RWPE1 (cell line): ENCODE results near the gene MYO5C.
"Not testable (repeated sequence)": the region's sequence is repeated elsewhere in the genome, so short reads cannot be mapped to it uniquely, and the experiment has no call there.

Source experiments
- CTCF ChIA-PET: fragments of 350-600 bp; sonication (Branson Sonifier 250); formaldehyde crosslinking; extraction: SDS; loops from one replicate; lab custom pipeline; 2021; lab: Yijun Ruan, JAX
- POLR2A ChIA-PET: fragments of 400-600 bp; formaldehyde crosslinking; extraction: SDS; loops from one replicate; lab custom pipeline; 2020; ENCODE audit warnings: antibody characterized with exemption; ENCODE audit not compliant: low non-redundant PET; lab: Yijun Ruan, JAX
- DNase-seq: peaks from one replicate; pipeline ENCODE4 v3.0.0; 2012; ENCODE audit warnings: low spot score
- H3K27ac ChIP-seq: fragments of 450-650 bp; 2 replicates; pipeline ENCODE4 v1.5.1; 2017
- CTCF ChIP-seq: fragments of 450-650 bp; conservative IDR thresholded peaks from 2 replicates; pipeline ENCODE4 v1.5.1; 2017; ENCODE audit warnings: low read depth, mild to moderate bottlenecking

MYO5C gene

GRCh38 chr15:52288986-52289385 is 6.6 kb downstream of the MYO5C start:
- peak overlapping the region; percentile 53 for H3K27ac ChIP-seq
- TF ChIP-seq CTCF = no peak
- POLR2A ChIA-PET = no interaction called here
- CTCF ChIA-PET = interaction anchor here (1.4 kb wide), 1 partner anchor 33 kb away, joined by 5 read pairs; no protein-coding TSS in a partner anchor
- DNase-seq = no peak

GRCh38 chr15:52288051-52288942 is 7.3 kb downstream of the MYO5C start:
- peak; percentile 90 for DNase-seq
- ChIA-PET POLR2A (interaction anchor here (0.6 kb wide), 1 partner anchor 294 kb away, joined by 4 read pairs; no protein-coding TSS in a partner anchor), CTCF (interaction anchor here (1.4 kb wide), 1 partner anchor 32 kb away, joined by 5 read pairs; no protein-coding TSS in a partner anchor)
- H3K27ac ChIP-seq = no peak overlapping the region
- no peak for TF ChIP-seq CTCF

- TF ChIP-seq CTCF = no peak
- CTCF ChIA-PET = no interaction called here
- no peak overlapping the region for H3K27ac ChIP-seq
- POLR2A ChIA-PET = no interaction called here
- DNase-seq = peak; percentile 10
Measured at GRCh38 chr15:52287114-52287513, 8.5 kb downstream of the MYO5C start.

GRCh38 chr15:52285941-52286340 is 9.7 kb downstream of the MYO5C start:
- DNase-seq, H3K27ac ChIP-seq, POLR2A ChIA-PET, CTCF ChIA-PET: not testable (repeated sequence)

GRCh38 chr15:52284164-52284563 is 11.4 kb downstream of the MYO5C start:
- H3K27ac ChIP-seq = no peak overlapping the region
- DNase-seq = peak; percentile 38
- ChIA-PET CTCF (interaction anchor here (0.7 kb wide), 1 partner anchor 796 kb away, joined by 3 read pairs; no protein-coding TSS in a partner anchor), POLR2A (no interaction called here)
- no peak for TF ChIP-seq CTCF

- POLR2A ChIA-PET = no interaction called here
- no peak overlapping the region for H3K27ac ChIP-seq
- CTCF ChIA-PET = no interaction called here
- DNase-seq = no peak
- no peak for TF ChIP-seq CTCF
Measured at GRCh38 chr15:52283281-52283680, 12.3 kb downstream of the MYO5C start.

- DNase-seq = no peak
Measured at GRCh38 chr15:52282418-52282817, 13.2 kb downstream of the MYO5C start.

More at GRCh38 chr15:52282418-52282817, 13.2 kb downstream of the MYO5C start:
- POLR2A ChIA-PET = no interaction called here
- H3K27ac ChIP-seq = no peak overlapping the region
- CTCF ChIA-PET = no interaction called here
- no peak for TF ChIP-seq CTCF
